DOHH2 (cell line): ENCODE measurements around the gene RIPPLY2.

ENCODE experiments used
- EZH2phosphoT487 ChIP-seq: fragments of 200-600 bp; sonication (generic); IDR thresholded peaks from 2 replicates; pipeline ENCODE4 v1.6.1; 2017; ENCODE audit warnings: borderline replicate concordance, mild to moderate bottlenecking, antibody characterized with exemption, low read length, moderate library complexity, mixed read lengths
- TF ChIP-seq, protein P1 (sequence below): fragments of 200-600 bp; sonication (generic); IDR thresholded peaks from one replicate; pipeline ENCODE4 v1.5.1; 2014; ENCODE audit warnings: antibody characterized with exemption, mild to moderate bottlenecking, low read depth, low read length; ENCODE audit not compliant: poor library complexity, severe bottlenecking

GRCh38 chr6:83846291-83846690 lies 6.9 kb upstream of the RIPPLY2 start:
- TF ChIP-seq, protein P1, sequence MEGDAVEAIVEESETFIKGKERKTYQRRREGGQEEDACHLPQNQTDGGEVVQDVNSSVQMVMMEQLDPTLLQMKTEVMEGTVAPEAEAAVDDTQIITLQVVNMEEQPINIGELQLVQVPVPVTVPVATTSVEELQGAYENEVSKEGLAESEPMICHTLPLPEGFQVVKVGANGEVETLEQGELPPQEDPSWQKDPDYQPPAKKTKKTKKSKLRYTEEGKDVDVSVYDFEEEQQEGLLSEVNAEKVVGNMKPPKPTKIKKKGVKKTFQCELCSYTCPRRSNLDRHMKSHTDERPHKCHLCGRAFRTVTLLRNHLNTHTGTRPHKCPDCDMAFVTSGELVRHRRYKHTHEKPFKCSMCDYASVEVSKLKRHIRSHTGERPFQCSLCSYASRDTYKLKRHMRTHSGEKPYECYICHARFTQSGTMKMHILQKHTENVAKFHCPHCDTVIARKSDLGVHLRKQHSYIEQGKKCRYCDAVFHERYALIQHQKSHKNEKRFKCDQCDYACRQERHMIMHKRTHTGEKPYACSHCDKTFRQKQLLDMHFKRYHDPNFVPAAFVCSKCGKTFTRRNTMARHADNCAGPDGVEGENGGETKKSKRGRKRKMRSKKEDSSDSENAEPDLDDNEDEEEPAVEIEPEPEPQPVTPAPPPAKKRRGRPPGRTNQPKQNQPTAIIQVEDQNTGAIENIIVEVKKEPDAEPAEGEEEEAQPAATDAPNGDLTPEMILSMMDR: no peak
- no peak for TF ChIP-seq EZH2phosphoT487
